GM12875 (cell line): ENCODE measurements around the gene GPR176.

Source experiments
- H3K4me3 ChIP-seq: one replicate; pipeline ENCODE4 v1.5.1; 2011; ENCODE audit warnings: low read depth, low read length, control low read depth
- CTCF ChIP-seq: IDR thresholded peaks from 2 replicates; pipeline ENCODE4 v1.5.1; 2011; ENCODE audit warnings: low read depth, mild to moderate bottlenecking, control low read depth, inconsistent platforms, low read length, moderate library complexity, borderline replicate concordance; ENCODE audit not compliant: insufficient read depth

The GPR176 gene

GRCh38 chr15:39795486-39795885 lies 124.6 kb downstream of the GPR176 start:
- TF ChIP-seq CTCF: no peak

GRCh38 chr15:39794954-39795353 lies 125.1 kb downstream of the GPR176 start:
- TF ChIP-seq CTCF: no peak
- no peak overlapping the region for H3K4me3 ChIP-seq

More at GRCh38 chr15:39795486-39795885, 124.6 kb downstream of the GPR176 start:
- H3K4me3 ChIP-seq: no peak overlapping the region

DNA sequence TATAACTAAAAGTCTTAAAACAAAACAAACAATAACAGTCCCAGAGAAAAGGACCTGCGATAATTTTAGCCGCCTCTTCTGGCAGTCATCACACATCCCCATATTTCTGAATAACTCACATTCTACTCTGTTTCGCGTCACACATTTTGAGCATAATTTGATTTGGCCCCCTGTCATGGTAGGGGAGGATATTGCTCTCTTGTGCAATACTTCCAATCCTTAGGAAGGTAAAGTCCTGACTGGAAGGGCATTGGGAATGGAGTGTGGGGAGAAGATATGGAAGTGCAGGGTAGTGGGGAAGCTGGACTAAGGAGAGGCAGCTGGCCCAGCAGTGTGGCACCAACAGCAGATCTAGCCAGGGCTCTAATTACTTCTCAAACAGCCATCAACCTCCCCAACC lies 126.1 kb downstream of the GPR176 start:
- no peak overlapping the region for H3K4me3 ChIP-seq
- TF ChIP-seq CTCF: no peak

GRCh38 chr15:39792844-39793335 lies 127.2 kb downstream of the GPR176 start:
- no peak for TF ChIP-seq CTCF
- H3K4me3 ChIP-seq: no peak overlapping the region

GRCh38 chr15:39792025-39792843 lies 127.8 kb downstream of the GPR176 start:
- no peak overlapping the region for H3K4me3 ChIP-seq
- no peak for TF ChIP-seq CTCF

GRCh38 chr15:39789736-39790135 lies 130.3 kb downstream of the GPR176 start:
- no peak overlapping the region for H3K4me3 ChIP-seq
- TF ChIP-seq CTCF: no peak
